Right atrium auricular region (tissue), 2 donors: ENCODE measurements around the gene NCKAP5. TPM values are rescaled to one million over a fixed set of nuclear protein-coding genes. Genes with fewer than 3 reads are reported as not detected.

ENCODE experiments used
- DNase-seq: peaks from one replicate; pipeline ENCODE4 v3.0.0-alpha.2; 2019; ENCODE audit warnings: low spot score
- H3K27ac ChIP-seq, 2 donors: fragments of 200-600 bp; sonication (generic); 1 replicate in 1 of 2; 2 replicates in 1 of 2; pipeline ENCODE4 v1.5.1; 2016 to 2019
- H3K27me3 ChIP-seq, 2 donors: fragments of 200-600 bp; sonication (generic); one replicate each; pipeline versions ENCODE4 v1.5.1 to v1.6.0; 2017 to 2019
- H3K36me3 ChIP-seq: fragments of 200-600 bp; sonication (generic); one replicate; pipeline ENCODE4 v1.5.1; 2016
- H3K4me1 ChIP-seq, 2 donors: fragments of 200-600 bp; sonication (generic); one replicate each; pipeline versions ENCODE4 v1.5.1 to v1.6.0; 2017 to 2019
- H3K4me3 ChIP-seq, 2 donors: fragments of 200-600 bp; sonication (generic); 1 replicate in 1 of 2; 2 replicates in 1 of 2; pipeline ENCODE4 v1.5.1; 2017 to 2019; ENCODE audit warnings: mild to moderate bottlenecking in 1 of 2, moderate library complexity in 1 of 2
- H3K9me3 ChIP-seq, 2 donors: fragments of 200-600 bp; sonication (generic); one replicate each; pipeline ENCODE4 v1.5.1; 2019
- CTCF ChIP-seq, 2 donors: fragments of 200-600 bp; sonication (generic); IDR thresholded peaks; one replicate each; pipeline ENCODE4 v1.5.1; 2019; ENCODE audit warnings: antibody characterized with exemption in 2 of 2
- total RNA-seq, 2 donors: library from RNA; depleted of rRNA; stranded (reverse); fragments of >200 nt; gene quantifications; one replicate each; pipeline ENCODE4 v1.1.0, GENCODE V29; 2016

The NCKAP5 gene
- total RNA-seq, 2 donors from 2014 or later = 3.6 to 5.4 TPM

- Histone ChIP-seq H3K4me3 (no peak overlapping the region), H3K27ac (no peak overlapping the region), H3K27me3 (no peaks in the 10 kb centered on the region), H3K9me3 (no peaks in the 10 kb centered on the region), H3K4me1 (peaks cover 0 to under 1% of the 10 kb centered on the region in 2 donors), H3K36me3 (no peaks in the 10 kb centered on the region)
- TF ChIP-seq CTCF (IDR thresholded peaks at IDR 0.05) = no peak
- no peak for DNase-seq
Observed at GRCh38 chr2:133409581-133410285, 158.5 kb downstream of the NCKAP5 start.

GRCh38 chr2:133408671-133409070, 159.6 kb downstream of the NCKAP5 start:
- Histone ChIP-seq H3K4me1 (no peaks in the 10 kb centered on the region), H3K9me3 (no peaks in the 10 kb centered on the region), H3K36me3 (no peaks in the 10 kb centered on the region), H3K27ac (no peak overlapping the region), H3K4me3 (no peak overlapping the region), H3K27me3 (no peaks in the 10 kb centered on the region)
- no peak for TF ChIP-seq CTCF (IDR thresholded peaks at IDR 0.05)
- DNase-seq = no peak

DNA sequence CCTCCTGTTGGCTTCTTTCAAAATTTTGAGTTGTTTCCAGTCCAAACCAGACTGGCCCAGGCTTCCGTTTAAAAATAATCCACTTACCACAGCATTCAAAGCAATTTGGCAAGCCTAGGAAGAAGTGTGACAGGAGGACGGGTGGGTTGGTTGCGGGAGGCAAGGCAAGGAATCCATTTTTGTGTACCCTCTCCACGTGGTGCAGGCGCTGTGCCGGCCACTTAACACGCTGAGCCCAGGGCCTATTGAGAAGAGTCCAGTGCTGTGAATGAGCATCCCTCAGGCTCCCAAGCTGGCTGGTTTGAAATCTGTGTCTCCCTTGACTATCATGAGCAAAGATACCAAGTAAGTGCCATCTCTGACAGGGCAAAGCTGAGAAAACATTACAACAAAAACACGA, 160.9 kb downstream of the NCKAP5 start:
- Histone ChIP-seq H3K9me3 (no peaks in the 10 kb centered on the region), H3K27me3 (no peaks in the 10 kb centered on the region), H3K4me1 (no peaks in the 10 kb centered on the region), H3K4me3 (no peak overlapping the region), H3K36me3 (no peaks in the 10 kb centered on the region), H3K27ac (no peak overlapping the region)
- no peak for TF ChIP-seq CTCF (IDR thresholded peaks at IDR 0.05)
- no peak for DNase-seq

GRCh38 chr2:133405252-133405651, 163.0 kb downstream of the NCKAP5 start:
- H3K9me3 ChIP-seq = no peaks in the 10 kb centered on the region
- H3K36me3 ChIP-seq = no peaks in the 10 kb centered on the region
- DNase-seq = no peak
- TF ChIP-seq CTCF (IDR thresholded peaks at IDR 0.05) = no peak
- no peaks in the 10 kb centered on the region for H3K27me3 ChIP-seq
- no peak overlapping the region for H3K27ac ChIP-seq
- H3K4me1 ChIP-seq = no peaks in the 10 kb centered on the region
- H3K4me3 ChIP-seq = no peak overlapping the region

DNA sequence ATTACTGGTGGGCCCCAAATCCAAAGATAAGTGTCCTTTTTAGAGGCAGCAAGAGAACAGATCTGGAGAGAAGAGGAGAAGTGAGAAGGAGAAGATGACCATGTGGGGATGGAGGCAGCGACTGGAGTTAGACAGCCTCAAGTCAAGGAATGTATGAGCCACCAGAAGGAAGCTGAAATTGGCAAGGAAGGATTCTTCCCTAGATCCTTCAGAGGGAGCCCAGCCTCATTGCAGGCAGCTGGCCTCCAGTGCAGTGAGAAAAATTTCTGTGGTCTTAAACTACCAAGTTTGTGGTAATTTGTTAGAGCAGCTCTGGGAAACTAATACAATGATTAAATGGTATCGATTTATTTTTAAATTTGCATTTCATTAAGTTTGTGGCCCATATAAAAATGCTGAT, 167.9 kb downstream of the NCKAP5 start:
- DNase-seq = no peak
- Histone ChIP-seq H3K27ac (no peak overlapping the region), H3K9me3 (no peaks in the 10 kb centered on the region), H3K27me3 (no peaks in the 10 kb centered on the region), H3K4me3 (no peak overlapping the region), H3K36me3 (no peaks in the 10 kb centered on the region), H3K4me1 (no peaks in the 10 kb centered on the region)
- no peak for TF ChIP-seq CTCF (IDR thresholded peaks at IDR 0.05)

DNA sequence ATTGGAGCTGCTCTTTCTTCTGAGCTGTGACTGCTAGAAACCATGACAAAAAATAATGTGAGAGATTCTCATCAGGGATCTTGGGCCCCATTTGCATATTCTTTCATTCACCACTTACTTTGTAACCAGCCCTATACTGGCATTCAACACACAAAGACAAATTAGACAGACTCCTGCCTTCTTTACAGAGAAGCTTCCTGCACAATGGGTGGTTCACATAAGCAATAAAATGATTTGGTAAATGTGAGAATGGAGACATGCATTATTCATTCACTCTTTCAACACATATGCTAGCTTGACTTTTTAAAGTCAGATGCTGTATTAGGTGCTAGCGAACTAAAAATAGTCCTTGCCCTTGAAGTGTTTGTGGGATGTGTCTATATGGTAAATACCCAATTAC, 174.4 kb downstream of the NCKAP5 start:
- no peak for TF ChIP-seq CTCF (IDR thresholded peaks at IDR 0.05)
- Histone ChIP-seq H3K4me3 (no peak overlapping the region), H3K4me1 (no peaks in the 10 kb centered on the region), H3K36me3 (no peaks in the 10 kb centered on the region), H3K27ac (no peak overlapping the region), H3K27me3 (no peaks in the 10 kb centered on the region), H3K9me3 (no peaks in the 10 kb centered on the region)
- DNase-seq = no peak
